WTC11 (cell line): Measurements from ENCODE around the gene MUC20. TPM values are rescaled to one million over a fixed set of nuclear protein-coding genes. Genes with fewer than 3 reads are reported as not detected.

ENCODE experiments used
- ATAC-seq: fragments of 200-7000 bp; cut with Tn5 transposase; 2 replicates; pipeline ENCODE4 v1.10.0; 2021; ENCODE audit warnings: mild to moderate bottlenecking, moderate library complexity
- CTCF ChIA-PET: fragments of 300-600 bp; sonication (Branson Sonifier 250); formaldehyde crosslinking; loops from one replicate; lab custom pipeline; 2021; ENCODE audit warnings: antibody characterized with exemption; lab: Charles Lee
- POLR2A ChIA-PET: fragments of 350-600 bp; sonication (Branson Sonifier 250); formaldehyde crosslinking; loops from one replicate; lab custom pipeline; 2021; ENCODE audit warnings: antibody characterized with exemption; lab: Charles Lee
- DNase-seq: peaks from one replicate; pipeline ENCODE4 v3.0.0; 2021; ENCODE audit warnings: low spot score
- H3K27ac Mint-ChIP-seq: 2 replicates; pipeline ENCODE4 v1.8.0; 2021; ENCODE audit warnings: mixed read lengths
- H3K27me3 Mint-ChIP-seq: 2 replicates; pipeline ENCODE4 v1.8.0; 2021; ENCODE audit warnings: low read depth, mild to moderate bottlenecking, moderate library complexity, mixed read lengths
- H3K36me3 Mint-ChIP-seq: 2 replicates; pipeline ENCODE4 v1.8.0; 2021; ENCODE audit warnings: mixed read lengths
- H3K4me1 Mint-ChIP-seq: 2 replicates; pipeline ENCODE4 v1.8.0; 2022; ENCODE audit warnings: mixed read lengths
- H3K4me3 Mint-ChIP-seq: 2 replicates; pipeline ENCODE4 v1.8.0; 2021; ENCODE audit warnings: mild to moderate bottlenecking, moderate library complexity, mixed read lengths
- H3K9me3 Mint-ChIP-seq: 2 replicates; pipeline ENCODE4 v1.8.0; 2021; ENCODE audit warnings: mixed read lengths
- ATF2 ChIP-seq: sonication (generic); formaldehyde crosslinking; IDR thresholded peaks from 2 replicates; pipeline ENCODE4 v1.8.1; 2022; ENCODE audit warnings: low read depth, missing genetic modification reagents, borderline replicate concordance
- CBFB ChIP-seq: sonication (generic); formaldehyde crosslinking; IDR thresholded peaks from 2 replicates; pipeline ENCODE4 v1.8.1; 2022; ENCODE audit warnings: mild to moderate bottlenecking, low read depth, missing genetic modification reagents
- ERG ChIP-seq: fragments of 250-450 bp; sonication (Bioruptor Pico); IDR thresholded peaks from 2 replicates; pipeline ENCODE4 v1.8.0; 2021; ENCODE audit warnings: mild to moderate bottlenecking
- FOXJ3 ChIP-seq: sonication (generic); formaldehyde crosslinking; IDR thresholded peaks from 2 replicates; pipeline ENCODE4 v1.9.0; 2021; ENCODE audit warnings: missing genetic modification reagents, mild to moderate bottlenecking, borderline replicate concordance
- MLX ChIP-seq: sonication (generic); formaldehyde crosslinking; IDR thresholded peaks from 2 replicates; pipeline ENCODE4 v1.8.1; 2023; ENCODE audit warnings: mild to moderate bottlenecking, missing genetic modification reagents, moderate library complexity
- MYBL2 ChIP-seq: sonication (generic); formaldehyde crosslinking; IDR thresholded peaks from 2 replicates; pipeline ENCODE4 v1.8.1; 2023; ENCODE audit warnings: mild to moderate bottlenecking, moderate library complexity, missing genetic modification reagents
- NFYB ChIP-seq: sonication (generic); formaldehyde crosslinking; conservative IDR thresholded peaks from 2 replicates; pipeline ENCODE4 v1.8.0; 2022; ENCODE audit warnings: low read depth, missing genetic modification reagents
- SMAD4 ChIP-seq: sonication (generic); formaldehyde crosslinking; IDR thresholded peaks from 2 replicates; pipeline ENCODE4 v1.8.0; 2022; ENCODE audit warnings: mild to moderate bottlenecking, missing genetic modification reagents
- SOX15 ChIP-seq: fragments of 250-450 bp; sonication (Bioruptor Pico); IDR thresholded peaks from 2 replicates; pipeline ENCODE4 v1.9.0; 2021; ENCODE audit warnings: mild to moderate bottlenecking
- TEAD1 ChIP-seq: sonication (generic); formaldehyde crosslinking; IDR thresholded peaks from 2 replicates; pipeline ENCODE4 v1.8.0; 2022; ENCODE audit warnings: mild to moderate bottlenecking, missing genetic modification reagents
- ZNF232 ChIP-seq: sonication (generic); formaldehyde crosslinking; IDR thresholded peaks from 2 replicates; pipeline ENCODE4 v1.8.0; 2022; ENCODE audit warnings: mild to moderate bottlenecking, missing genetic modification reagents
- ZNF416 ChIP-seq: fragments of 250-450 bp; sonication (Bioruptor Pico); IDR thresholded peaks from 2 replicates; pipeline ENCODE4 v1.9.0; 2021; ENCODE audit warnings: mild to moderate bottlenecking, inconsistent platforms
- ZNF423 ChIP-seq: fragments of 250-450 bp; sonication (Bioruptor Pico); IDR thresholded peaks from 2 replicates; pipeline ENCODE4 v2.1.2; 2022; ENCODE audit warnings: mild to moderate bottlenecking, moderate library complexity
- total RNA-seq: library from RNA; stranded (reverse); gene quantifications from 3 replicates; pipeline ENCODE4 v1.2.3, GENCODE V29; 2021
- TF ChIP-seq, protein P1 (sequence below): fragments of 250-450 bp; sonication (Bioruptor Pico); IDR thresholded peaks from 2 replicates; pipeline ENCODE4 v1.9.0; 2021; ENCODE audit warnings: moderate library complexity, mild to moderate bottlenecking, inconsistent platforms, borderline replicate concordance
- TF ChIP-seq, protein P2 (sequence below): sonication (generic); formaldehyde crosslinking; IDR thresholded peaks from 2 replicates; pipeline ENCODE4 v1.8.0; 2023; ENCODE audit warnings: mild to moderate bottlenecking, missing genetic modification reagents

MUC20 gene
- total RNA-seq, 1 experiment from 2014 or later = 0.77 TPM

DNA sequence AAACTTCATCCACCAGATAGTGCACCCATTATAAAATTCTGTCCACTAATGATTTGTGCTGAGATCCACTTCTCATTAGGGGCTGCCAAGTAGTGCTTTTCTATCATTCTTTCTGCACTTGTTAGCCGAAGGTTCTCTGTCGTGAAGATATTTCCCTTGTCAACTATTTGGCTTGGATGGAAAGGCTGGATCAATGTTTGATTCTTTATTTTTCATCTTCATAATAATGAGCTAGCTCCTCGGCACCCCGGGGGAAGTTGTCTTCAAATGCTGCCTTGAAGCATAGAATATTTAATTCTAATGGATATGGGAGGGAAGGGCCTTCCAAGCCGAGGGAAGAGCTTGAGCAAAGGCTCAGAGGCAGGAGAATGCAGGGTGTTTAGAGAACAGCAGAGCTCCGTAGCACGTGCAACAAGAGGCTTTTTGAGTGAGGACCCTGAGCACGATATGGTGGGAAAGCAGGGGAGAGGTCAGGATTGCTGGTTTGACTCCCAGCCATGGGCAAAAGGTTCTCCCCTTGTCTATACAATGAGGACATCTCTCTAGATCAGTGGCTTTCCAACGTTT, 16.3 kb upstream of the MUC20 start:
- DNase-seq (no peak), ATAC-seq (peak; percentile 17; the same call in 1 of the 2 replicates)
- Mint-ChIP-seq H3K4me3 (no peak overlapping the region), H3K36me3 (no peaks in the 10 kb centered on the region), H3K9me3 (peaks cover 6% of the 10 kb centered on the region; the same call in 1 of the 2 replicates), H3K27me3 (peaks cover 25% of the 10 kb centered on the region), H3K4me1 (peaks cover 24% of the 10 kb centered on the region), H3K27ac (no peak overlapping the region)
- POLR2A ChIA-PET = interaction anchor here (0.5 kb wide), 1 partner anchor 168 kb away, joined by 4 read pairs; no protein-coding TSS in a partner anchor
- TF ChIP-seq, protein P1, sequence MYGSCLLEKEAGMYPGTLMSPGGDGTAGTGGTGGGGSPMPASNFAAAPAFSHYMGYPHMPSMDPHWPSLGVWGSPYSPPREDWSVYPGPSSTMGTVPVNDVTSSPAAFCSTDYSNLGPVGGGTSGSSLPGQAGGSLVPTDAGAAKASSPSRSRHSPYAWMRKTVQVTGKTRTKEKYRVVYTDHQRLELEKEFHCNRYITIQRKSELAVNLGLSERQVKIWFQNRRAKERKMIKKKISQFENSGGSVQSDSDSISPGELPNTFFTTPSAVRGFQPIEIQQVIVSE = no peak
- no peak for TF ChIP-seq ZNF416
- TF ChIP-seq, protein P2, sequence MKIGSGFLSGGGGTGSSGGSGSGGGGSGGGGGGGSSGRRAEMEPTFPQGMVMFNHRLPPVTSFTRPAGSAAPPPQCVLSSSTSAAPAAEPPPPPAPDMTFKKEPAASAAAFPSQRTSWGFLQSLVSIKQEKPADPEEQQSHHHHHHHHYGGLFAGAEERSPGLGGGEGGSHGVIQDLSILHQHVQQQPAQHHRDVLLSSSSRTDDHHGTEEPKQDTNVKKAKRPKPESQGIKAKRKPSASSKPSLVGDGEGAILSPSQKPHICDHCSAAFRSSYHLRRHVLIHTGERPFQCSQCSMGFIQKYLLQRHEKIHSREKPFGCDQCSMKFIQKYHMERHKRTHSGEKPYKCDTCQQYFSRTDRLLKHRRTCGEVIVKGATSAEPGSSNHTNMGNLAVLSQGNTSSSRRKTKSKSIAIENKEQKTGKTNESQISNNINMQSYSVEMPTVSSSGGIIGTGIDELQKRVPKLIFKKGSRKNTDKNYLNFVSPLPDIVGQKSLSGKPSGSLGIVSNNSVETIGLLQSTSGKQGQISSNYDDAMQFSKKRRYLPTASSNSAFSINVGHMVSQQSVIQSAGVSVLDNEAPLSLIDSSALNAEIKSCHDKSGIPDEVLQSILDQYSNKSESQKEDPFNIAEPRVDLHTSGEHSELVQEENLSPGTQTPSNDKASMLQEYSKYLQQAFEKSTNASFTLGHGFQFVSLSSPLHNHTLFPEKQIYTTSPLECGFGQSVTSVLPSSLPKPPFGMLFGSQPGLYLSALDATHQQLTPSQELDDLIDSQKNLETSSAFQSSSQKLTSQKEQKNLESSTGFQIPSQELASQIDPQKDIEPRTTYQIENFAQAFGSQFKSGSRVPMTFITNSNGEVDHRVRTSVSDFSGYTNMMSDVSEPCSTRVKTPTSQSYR = no peak
- TF ChIP-seq NFYB = no peak
- no peak for TF ChIP-seq ERG
- TF ChIP-seq MYBL2 (CRISPR knock-in tag) = no peak
- TF ChIP-seq MLX = no peak
- TF ChIP-seq FOXJ3 (CRISPR knock-in tag) = no peak
- TF ChIP-seq TEAD1 (CRISPR knock-in tag) = no peak
- no peak for TF ChIP-seq ZNF232
- TF ChIP-seq CBFB (CRISPR knock-in tag) = no peak
- TF ChIP-seq SMAD4 = no peak
- TF ChIP-seq ATF2 = no peak
- TF ChIP-seq SOX15 (CRISPR knock-in tag) = no peak
- CTCF ChIA-PET = interaction anchor here (1.6 to 2.3 kb wide), 4 partner anchors 43 to 190 kb away, joined by 4 to 9 read pairs (median 7); no protein-coding TSS in a partner anchor

- peaks cover 15% of the 10 kb centered on the region for H3K9me3 Mint-ChIP-seq
- DNase-seq (no peak), ATAC-seq (peak; percentile 31)
- ChIA-PET POLR2A (interaction anchor here (0.5 kb wide), 1 partner anchor 169 kb away, joined by 4 read pairs; no protein-coding TSS in a partner anchor), CTCF (interaction anchor here (1.6 to 2.3 kb wide), 4 partner anchors 42 to 189 kb away, joined by 4 to 9 read pairs (median 7); no protein-coding TSS in a partner anchor)
- H3K36me3 Mint-ChIP-seq = no peaks in the 10 kb centered on the region
- TF ChIP-seq, protein P1 = no peak
- TF ChIP-seq ZNF423 (CRISPR knock-in tag) = 0 out of 2 replicates have a peak, but pooled peaks have one; percentile 54
- no peak overlapping the region for H3K4me3 Mint-ChIP-seq
- H3K4me1 Mint-ChIP-seq = peaks cover 24% of the 10 kb centered on the region
- peak overlapping the region; percentile 38; the same call in 1 of the 2 replicates for H3K27ac Mint-ChIP-seq
- peaks cover 28% of the 10 kb centered on the region for H3K27me3 Mint-ChIP-seq
These were observed 15.4 kb upstream of the MUC20 start for GRCh38 chr3:195705081-195705991.
